Adipocyte (in vitro differentiated cells): ENCODE results near the gene HNRNPL.
"Not testable (repeated sequence)": the region's sequence is repeated elsewhere in the genome, so short reads cannot be mapped to it uniquely, and the experiment has no call there.

Source experiments
- DNase-seq: peaks from one replicate; pipeline ENCODE4 v3.0.0-alpha.2; 2015; ENCODE audit warnings: low read depth
- H3K27me3 ChIP-seq: replicated peaks from 2 replicates; pipeline ENCODE4 v1.7.0; 2013; ENCODE audit warnings: mild to moderate bottlenecking, low read length, moderate library complexity; ENCODE audit not compliant: control insufficient read depth, insufficient read depth
- H3K36me3 ChIP-seq: 2 replicates; pipeline ENCODE4 v1.7.0; 2013; ENCODE audit warnings: low read length, mild to moderate bottlenecking, moderate library complexity; ENCODE audit not compliant: control insufficient read depth, insufficient read depth, severe bottlenecking
- H3K4me1 ChIP-seq: 2 replicates; pipeline ENCODE4 v1.7.0; 2013; ENCODE audit warnings: mild to moderate bottlenecking, low read length, moderate library complexity; ENCODE audit not compliant: control insufficient read depth, insufficient read depth
- H3K4me3 ChIP-seq: 2 replicates; pipeline ENCODE4 v1.7.0; 2013; ENCODE audit warnings: mild to moderate bottlenecking, low read length, moderate library complexity
- H3K9ac ChIP-seq: 2 replicates; pipeline ENCODE4 v1.7.0; 2013; ENCODE audit warnings: mild to moderate bottlenecking, low read length, moderate library complexity
- H3K9me3 ChIP-seq: 2 replicates; pipeline ENCODE4 v1.7.0; 2013; ENCODE audit warnings: mild to moderate bottlenecking, low read length, moderate library complexity; ENCODE audit not compliant: control insufficient read depth

The HNRNPL gene

DNA sequence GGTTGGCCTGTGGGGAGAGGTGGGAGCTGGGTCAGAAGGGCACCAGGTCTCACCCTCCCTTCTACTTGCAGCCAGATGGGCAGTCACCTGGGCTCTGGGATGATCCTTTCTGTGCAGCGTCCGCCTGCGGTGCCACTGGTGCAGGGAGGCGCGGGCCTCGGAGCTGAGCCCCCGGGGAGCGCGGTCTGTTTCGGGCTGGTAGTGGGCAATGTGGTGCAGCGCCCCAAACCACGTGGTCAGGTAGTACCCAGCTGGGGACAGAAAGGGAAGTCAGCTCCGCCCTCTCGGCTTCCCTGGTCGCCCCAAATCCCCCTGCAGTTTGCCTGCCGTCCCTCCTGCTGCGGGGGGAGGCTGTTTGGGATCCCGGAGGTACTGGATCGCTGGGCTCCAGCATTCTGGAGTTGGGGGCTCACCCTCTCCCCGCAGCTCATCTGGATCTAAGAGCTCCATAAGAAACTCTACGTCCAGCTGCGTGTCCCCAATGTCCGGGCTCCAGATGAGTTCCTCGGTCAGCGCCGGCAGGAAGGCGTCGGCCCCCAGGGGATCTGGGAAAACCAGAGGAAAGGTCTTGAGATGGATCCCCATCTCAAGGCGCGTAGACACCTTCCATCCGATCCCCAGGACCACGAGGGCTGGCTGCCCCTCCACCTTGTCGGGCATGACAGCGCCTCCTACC is 19.5 kb upstream of the HNRNPL start:
- Histone ChIP-seq H3K9me3 (no peaks in the 10 kb centered on the region), H3K27me3 (peaks cover 8% of the 10 kb centered on the region), H3K36me3 (no peaks in the 10 kb centered on the region), H3K4me1 (peaks cover 8% of the 10 kb centered on the region), H3K4me3 (peak overlapping the region; percentile 77), H3K9ac (peak overlapping the region; percentile 56)
- DNase-seq = no peak

DNA sequence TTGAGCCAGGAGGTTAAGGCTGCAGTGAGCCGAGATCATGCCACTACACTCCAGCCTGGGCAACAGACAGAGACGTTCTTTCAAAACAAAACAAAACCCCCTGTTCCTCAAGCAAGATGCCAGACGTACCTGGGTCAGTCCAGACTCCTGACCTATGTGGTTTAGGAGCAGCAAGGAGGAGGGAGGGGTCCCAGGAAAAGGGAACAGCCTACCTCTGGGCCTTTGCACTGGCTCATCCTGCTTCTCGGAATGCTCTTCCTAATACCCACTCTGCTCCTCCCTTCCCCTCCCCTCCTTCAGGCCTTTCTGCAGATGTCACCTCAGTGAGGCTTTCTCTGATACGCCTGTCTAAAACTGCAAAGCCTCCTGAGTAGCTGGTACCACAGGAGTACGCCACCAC is 18.8 kb upstream of the HNRNPL start:
- DNase-seq = no peak
- Histone ChIP-seq H3K4me1 (peaks cover 8% of the 10 kb centered on the region), H3K27me3 (peaks cover 8% of the 10 kb centered on the region), H3K36me3 (no peaks in the 10 kb centered on the region), H3K9ac (no peak overlapping the region), H3K4me3 (no peak overlapping the region), H3K9me3 (no peaks in the 10 kb centered on the region)

DNA sequence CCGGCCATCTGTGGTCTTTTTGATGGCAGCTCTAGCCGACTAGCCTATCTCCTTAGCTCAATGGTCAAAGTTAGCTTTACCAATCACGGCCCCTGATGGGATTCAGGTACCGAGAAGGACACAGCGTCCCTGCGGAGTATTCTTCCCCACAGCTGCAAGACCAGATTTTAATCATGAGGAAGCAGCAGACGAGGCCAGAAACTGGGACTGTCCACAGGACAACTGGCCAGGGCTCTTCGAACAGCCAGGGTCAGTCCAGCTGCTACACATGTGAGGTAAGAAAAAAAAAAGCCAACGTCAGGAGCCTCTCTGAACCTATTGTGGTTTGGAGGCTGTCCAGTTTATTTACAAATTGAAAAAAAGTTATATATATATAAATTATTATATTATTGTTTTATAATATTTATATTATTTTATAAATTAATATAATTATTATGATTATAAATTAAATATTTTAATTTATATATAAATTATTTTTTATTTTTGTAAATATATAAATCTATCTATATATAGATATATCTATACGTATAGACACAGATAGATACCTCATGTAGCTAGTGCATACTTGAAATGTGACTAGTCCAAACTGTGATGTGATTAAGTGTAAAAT is 17.5 kb upstream of the HNRNPL start:
- no peak overlapping the region for H3K4me3 ChIP-seq
- peaks cover 8% of the 10 kb centered on the region for H3K27me3 ChIP-seq
- no peaks in the 10 kb centered on the region for H3K9me3 ChIP-seq
- no peak for DNase-seq
- H3K9ac ChIP-seq = no peak overlapping the region
- no peaks in the 10 kb centered on the region for H3K36me3 ChIP-seq
- H3K4me1 ChIP-seq = peaks cover 17% of the 10 kb centered on the region

DNA sequence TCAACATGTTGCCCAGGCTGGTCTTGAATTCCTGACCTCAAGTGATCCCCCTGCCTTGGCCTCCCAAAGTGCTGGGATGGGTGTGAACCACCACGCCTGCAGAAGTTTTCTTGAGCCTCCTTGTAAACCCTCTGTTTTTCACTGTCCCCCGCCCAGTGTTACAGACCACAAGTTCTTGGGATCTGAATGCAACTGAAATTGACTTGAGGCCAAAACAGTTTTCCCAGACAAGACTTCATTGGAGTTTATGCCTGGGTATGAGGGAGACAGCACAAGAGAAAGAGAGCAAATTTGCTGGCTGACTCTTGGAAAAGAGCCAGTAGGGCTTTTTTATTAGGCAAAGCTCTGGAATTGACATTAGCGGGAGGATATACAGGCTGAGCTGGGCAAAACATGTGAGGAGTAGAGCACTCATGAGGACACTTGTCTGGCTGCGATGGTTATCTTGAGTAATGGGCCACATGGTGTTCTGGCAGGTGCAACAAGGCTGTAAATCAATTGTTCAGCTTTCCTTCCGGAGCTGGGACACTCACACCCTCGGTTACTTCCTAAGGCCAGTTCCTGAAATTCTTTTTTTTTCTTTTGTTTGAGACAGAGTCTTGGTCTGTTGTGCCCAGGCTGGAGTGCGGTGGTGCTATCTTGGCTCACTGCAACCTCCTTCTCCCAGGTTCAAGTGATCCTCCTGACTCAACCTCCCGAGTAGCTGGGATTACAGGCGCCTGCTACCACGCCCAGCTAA is 12.7 kb upstream of the HNRNPL start:
- H3K4me3 ChIP-seq = no peak overlapping the region
- H3K27me3 ChIP-seq = no peaks in the 10 kb centered on the region
- H3K9me3 ChIP-seq = no peaks in the 10 kb centered on the region
- peaks cover 14% of the 10 kb centered on the region for H3K4me1 ChIP-seq
- H3K36me3 ChIP-seq = no peaks in the 10 kb centered on the region
- H3K9ac ChIP-seq = no peak overlapping the region
- no peak for DNase-seq

DNA sequence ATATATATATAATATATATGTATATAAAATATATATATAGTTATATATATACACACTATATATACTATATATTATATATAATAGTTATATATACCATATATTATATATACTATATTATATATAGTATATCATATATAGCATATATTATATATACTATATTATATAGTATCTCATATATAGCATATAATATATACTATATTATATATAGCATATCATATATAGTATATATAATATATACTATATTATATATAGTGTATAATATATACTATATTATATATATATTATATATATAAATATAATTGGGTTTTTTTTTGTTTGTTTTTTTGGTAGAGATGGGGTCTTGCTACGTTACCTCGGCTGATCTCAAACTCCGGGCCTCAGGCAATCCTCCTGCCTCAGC is 11.6 kb upstream of the HNRNPL start:
- H3K27me3 ChIP-seq = no peaks in the 10 kb centered on the region
- H3K4me3 ChIP-seq = no peak overlapping the region
- no peak for DNase-seq
- H3K9ac ChIP-seq = no peak overlapping the region
- H3K9me3 ChIP-seq = no peaks in the 10 kb centered on the region
- H3K4me1 ChIP-seq = peaks cover 14% of the 10 kb centered on the region
- H3K36me3 ChIP-seq = no peaks in the 10 kb centered on the region

DNA sequence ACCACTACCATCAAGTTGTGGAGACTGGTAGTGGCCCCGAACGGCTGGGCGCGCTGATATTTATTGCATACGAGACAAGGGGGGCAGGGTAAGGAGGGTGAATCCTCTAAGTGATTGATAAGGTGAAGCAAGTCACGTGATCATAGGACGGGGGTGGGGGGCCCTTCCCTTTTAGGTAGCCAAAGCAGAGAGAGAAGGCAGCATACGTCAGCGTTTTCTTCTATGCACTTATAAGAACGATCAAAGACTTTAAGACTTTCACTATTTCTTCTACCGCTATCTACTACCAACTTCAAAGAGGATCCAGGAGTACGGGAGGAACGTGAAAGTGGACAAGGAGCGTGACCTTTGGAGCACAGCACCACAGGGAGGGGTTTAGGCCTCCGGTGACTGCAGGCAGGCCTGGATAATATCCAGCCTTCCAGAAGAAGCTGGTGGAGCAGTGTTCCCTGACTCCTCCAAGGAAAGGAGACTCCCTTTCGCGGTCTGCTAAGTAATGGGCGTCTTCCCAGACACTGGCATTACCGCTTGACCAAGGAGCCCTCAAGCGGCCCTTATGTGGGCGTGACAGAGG is 9.9 kb upstream of the HNRNPL start:
- not testable (repeated sequence) for H3K4me3 ChIP-seq, H3K36me3 ChIP-seq, H3K9ac ChIP-seq, DNase-seq, H3K27me3 ChIP-seq, H3K9me3 ChIP-seq
- H3K4me1 ChIP-seq = peaks cover 14% of the 10 kb centered on the region

DNA sequence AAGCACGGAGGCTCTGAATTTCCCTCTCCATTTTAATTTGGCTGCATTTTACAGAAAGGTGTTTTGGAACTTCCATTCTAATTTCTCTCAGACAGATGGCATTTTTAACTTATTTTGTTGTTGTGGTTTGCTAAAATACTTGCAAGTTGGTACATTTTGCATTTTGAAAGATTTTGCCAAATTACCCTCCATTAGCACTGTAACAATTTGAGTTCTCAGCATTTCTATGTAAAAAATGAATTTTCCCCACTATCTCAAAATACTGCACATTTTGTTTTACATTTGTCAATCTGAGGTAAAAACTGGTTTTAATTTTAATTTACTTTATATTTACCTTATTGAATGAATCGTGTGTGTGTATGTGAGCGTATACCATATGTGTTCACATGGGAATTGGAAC is 7.0 kb upstream of the HNRNPL start:
- DNase-seq = no peak
- H3K4me1 ChIP-seq = peaks cover 8% of the 10 kb centered on the region
- H3K4me3 ChIP-seq = no peak overlapping the region
- no peaks in the 10 kb centered on the region for H3K9me3 ChIP-seq
- no peaks in the 10 kb centered on the region for H3K27me3 ChIP-seq
- no peaks in the 10 kb centered on the region for H3K36me3 ChIP-seq
- H3K9ac ChIP-seq = no peak overlapping the region

DNA sequence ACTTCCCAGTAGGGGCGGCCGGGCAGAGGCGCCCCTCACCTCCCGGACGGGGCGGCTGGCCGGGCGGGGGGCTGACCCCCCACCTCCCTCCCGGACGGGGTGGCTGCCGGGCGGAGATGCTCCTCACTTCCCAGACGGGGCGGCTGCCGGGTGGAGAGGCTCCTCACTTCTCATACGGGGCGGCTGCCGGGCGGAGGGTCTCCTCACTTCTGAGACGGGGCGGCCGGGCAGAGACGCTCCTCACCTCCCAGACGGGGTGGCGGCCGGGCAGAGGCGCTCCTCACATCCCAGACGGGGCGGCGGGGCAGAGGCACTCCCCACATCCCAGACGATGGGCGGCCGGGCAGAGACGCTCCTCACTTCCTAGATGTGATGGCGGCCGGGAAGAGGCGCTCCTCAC is 6.0 kb upstream of the HNRNPL start:
- not testable (repeated sequence) for H3K9me3 ChIP-seq, H3K27me3 ChIP-seq, H3K36me3 ChIP-seq, H3K4me3 ChIP-seq, DNase-seq, H3K9ac ChIP-seq
- peaks cover 16% of the 10 kb centered on the region for H3K4me1 ChIP-seq

DNA sequence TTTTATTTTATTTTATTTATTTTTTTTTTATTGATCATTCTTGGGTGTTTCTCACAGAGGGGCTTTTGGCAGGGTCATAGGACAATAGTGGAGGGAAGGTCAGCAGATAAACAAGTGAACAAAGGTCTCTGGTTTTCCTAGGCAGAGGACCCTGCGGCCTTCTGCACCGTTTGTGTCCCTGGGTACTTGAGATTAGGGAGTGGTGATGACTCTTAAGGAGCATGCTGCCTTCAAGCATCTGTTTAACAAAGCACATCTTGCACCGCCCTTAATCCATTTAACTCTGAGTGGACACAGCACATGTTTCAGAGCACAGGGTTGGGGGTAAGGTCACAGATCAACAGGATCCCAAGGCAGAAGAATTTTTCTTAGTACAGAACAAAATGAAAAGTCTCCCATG is 5.2 kb upstream of the HNRNPL start:
- H3K4me1 ChIP-seq = peaks cover 16% of the 10 kb centered on the region
- not testable (repeated sequence) for H3K9ac ChIP-seq

DNA sequence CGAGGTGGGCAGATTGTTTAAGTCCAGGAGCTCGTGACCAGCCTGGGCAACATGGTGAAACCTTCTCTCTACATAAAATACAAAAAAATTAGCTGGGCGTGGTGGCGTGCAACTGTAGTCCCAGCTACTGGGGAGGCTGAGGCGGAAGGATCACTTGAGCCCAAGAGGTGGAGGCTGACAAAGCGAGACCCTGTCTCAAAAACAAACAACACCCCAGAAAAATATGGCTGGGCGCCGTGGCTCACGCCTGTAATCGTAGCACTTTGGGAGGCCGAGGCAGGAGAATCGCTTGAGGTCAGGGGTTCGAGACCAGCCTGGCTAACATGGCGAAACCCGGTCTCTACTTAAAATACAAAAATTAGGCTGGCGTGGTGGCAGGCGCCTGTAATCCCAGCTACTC is 3.4 kb upstream of the HNRNPL start:
- H3K4me3 ChIP-seq = peak overlapping the region; percentile 85
- no peaks in the 10 kb centered on the region for H3K9me3 ChIP-seq
- H3K9ac ChIP-seq = peak overlapping the region; percentile 91
- no peak for DNase-seq
- H3K27me3 ChIP-seq = no peaks in the 10 kb centered on the region
- H3K4me1 ChIP-seq = peaks cover 18% of the 10 kb centered on the region
- H3K36me3 ChIP-seq = no peaks in the 10 kb centered on the region

More for the DNA sequence above, 5.2 kb upstream of the HNRNPL start:
- H3K9me3 ChIP-seq, H3K27me3 ChIP-seq, H3K36me3 ChIP-seq, H3K4me3 ChIP-seq, DNase-seq: not testable (repeated sequence)

DNA sequence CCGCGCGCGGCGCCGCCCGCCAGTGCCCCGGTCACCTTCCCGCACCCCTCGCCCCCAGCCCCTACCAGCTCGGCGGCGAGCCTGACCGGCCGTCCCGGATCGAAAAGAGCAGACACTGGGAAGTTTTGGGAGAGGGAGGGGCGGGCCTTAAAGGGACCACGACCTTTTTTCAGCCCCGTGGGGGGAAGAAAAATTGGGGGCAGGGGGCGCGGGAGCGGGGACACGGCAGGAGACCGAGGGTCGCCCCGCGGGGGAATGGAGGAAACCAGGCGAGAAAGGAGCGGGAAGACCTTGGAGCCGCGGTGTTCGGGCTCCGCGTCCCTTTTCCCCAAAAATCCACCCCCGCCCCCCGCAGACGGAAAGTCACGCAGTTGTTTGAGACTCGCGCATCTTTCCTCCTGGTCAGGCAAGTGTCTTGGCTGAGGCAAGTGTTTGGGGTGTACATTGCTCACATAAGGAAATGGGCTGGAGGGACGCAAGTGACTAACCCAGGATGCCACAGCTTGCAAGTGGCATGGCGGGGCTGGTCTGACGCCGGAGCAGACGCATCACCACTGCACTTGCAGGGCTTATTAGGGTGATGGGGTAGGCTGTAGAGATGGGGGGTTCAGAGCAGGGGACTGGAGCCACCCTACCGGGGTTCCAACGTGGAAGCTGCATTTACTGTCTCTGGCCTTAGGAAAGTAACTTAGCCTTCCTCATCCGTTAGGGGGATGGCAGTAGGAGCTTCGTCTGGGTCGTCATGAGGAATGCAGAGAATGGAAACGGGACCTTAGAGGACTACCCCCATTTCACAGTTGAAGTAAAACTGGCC is 2.7 kb upstream of the HNRNPL start:
- peak; percentile 81 for DNase-seq
- Histone ChIP-seq H3K27me3 (no peaks in the 10 kb centered on the region), H3K4me3 (peak overlapping the region; percentile 85), H3K9me3 (no peaks in the 10 kb centered on the region), H3K36me3 (peaks cover 2% of the 10 kb centered on the region), H3K9ac (peak overlapping the region; percentile 91), H3K4me1 (peaks cover 25% of the 10 kb centered on the region)
